Adrenal gland (tissue), 12 donors: ENCODE results near the gene DEPDC1B. TPM values are rescaled to one million over a fixed set of nuclear protein-coding genes. Genes with fewer than 3 reads are reported as not detected.
A peak's percentile ranks its signal among the peaks of the same experiment; 100 is the strongest.

Experiments used
- DNase-seq, 7 donors: peaks; one replicate each; pipeline ENCODE4 v3.0.0-alpha.2; 2019 to 2020
- H3K27ac ChIP-seq, 5 donors: fragments of 200-600 bp; sonication (generic) in 4 of 5; 1 replicate in 3 of 5; 2 replicates in 2 of 5; pipeline versions ENCODE4 v1.5.1 to v1.8.0; 2016 to 2020; ENCODE audit warnings: mild to moderate bottlenecking in 1 of 5
- H3K27me3 ChIP-seq: fragments of 200-600 bp; 2 replicates; pipeline ENCODE4 v1.8.0; 2021
- H3K36me3 ChIP-seq, 2 donors: fragments of 200-600 bp; replicated peaks in 1 of 2; 1 replicate in 1 of 2; 2 replicates in 1 of 2; pipeline versions ENCODE4 v1.5.1 to v1.8.0; 2018 to 2022
- H3K4me1 ChIP-seq, 2 donors: fragments of 200-600 bp; replicated peaks in 1 of 2; 1 replicate in 1 of 2; 2 replicates in 1 of 2; pipeline versions ENCODE4 v1.5.1 to v1.8.0; 2018 to 2021
- H3K4me3 ChIP-seq, 4 donors: fragments of 200-600 bp; sonication (generic) in 3 of 4; one replicate each; pipeline ENCODE4 v1.5.1; 2016 to 2018
- H3K9me3 ChIP-seq, 3 donors: fragments of 200-600 bp; sonication (generic) in 1 of 3; replicated peaks in 1 of 3; 1 replicate in 2 of 3; 2 replicates in 1 of 3; pipeline versions ENCODE4 v1.5.1 to v1.8.0; 2016 to 2021
- POLR2A ChIP-seq, 2 donors: fragments of 450-650 bp; IDR thresholded peaks; one replicate each; pipeline ENCODE4 v1.6.1; 2017; ENCODE audit warnings: antibody characterized with exemption in 2 of 2, mild to moderate bottlenecking in 2 of 2, moderate library complexity in 1 of 2
- WGBS, 4 donors: extraction: QIAGEN DNeasy Blood & Tissue Kit in 2 of 4; methylation state at CpG; one replicate each; pipeline versions ENCODE4 v1.1.5 to v1.1.7; 2013 to 2017; 5-methylcytosine and 5-hydroxymethylcytosine counted together
- intact Hi-C, 2 donors: fragments of 100-400 bp; cut with DNase I; formaldehyde crosslinking; loops; one replicate each; pipeline versions ENCODE4 v1.14.1 to v1.15.0; 2022 to 2023
- polyA plus RNA-seq, 3 donors: library from polyadenylated mRNA; stranded (reverse); fragments of 200-250 nt in 2 of 3; fragments of 350-450 nt in 1 of 3; fragmentation: Illumina TruSeq in 1 of 3; extraction: RNeasy Lipid Tissue Mini Kit (QIAGEN cat#74804) in 1 of 3; gene quantifications; one replicate each; pipeline ENCODE4 v1.2.3, GENCODE V29; 2013 to 2014
- total RNA-seq, 9 donors: library from RNA; depleted of rRNA in 4 of 9; stranded (reverse); fragments of >200 nt in 4 of 9; fragments of 120-200 nt in 1 of 9; fragmentation: NEBNext Ultra II Directional in 1 of 9; extraction: Animal tissue kit (Norgen Biotek cat#: 25700) in 1 of 9; gene quantifications; one replicate each; pipeline versions ENCODE4 v1.1.0 to v1.2.4, GENCODE V29; 2013 to 2023
- TF ChIP-seq, protein P1 (sequence below), 6 experiments: fragments of 450-650 bp in 4 of 6; fragments of 200-600 bp in 2 of 6; sonication (generic) in 1 of 6; IDR thresholded peaks; 1 replicate in 5 of 6; 2 replicates in 1 of 6; pipeline versions ENCODE4 v1.5.1 to v1.8.0; 2016 to 2021; ENCODE audit warnings: antibody characterized with exemption in 6 of 6, mild to moderate bottlenecking in 2 of 6, moderate library complexity in 1 of 6
- donor health status: healthy with polysubstance abuse.
- donor health status: Bipolar disorder and iron deficiency.
- donor health status: DM: yes; HTN: yes; CAD: no.
- donor health status: DM: no; HTN: no; CAD: no.
- donor health status: DM: no; HTN: no; CAD: no.
- donor health status: DM: yes; HTN: yes; CAD: no.

The DEPDC1B gene
- total and polyA plus RNA-seq, 12 donors = 0.08 to 7.0 (median 0.36) TPM; not detected in 1

DNA sequence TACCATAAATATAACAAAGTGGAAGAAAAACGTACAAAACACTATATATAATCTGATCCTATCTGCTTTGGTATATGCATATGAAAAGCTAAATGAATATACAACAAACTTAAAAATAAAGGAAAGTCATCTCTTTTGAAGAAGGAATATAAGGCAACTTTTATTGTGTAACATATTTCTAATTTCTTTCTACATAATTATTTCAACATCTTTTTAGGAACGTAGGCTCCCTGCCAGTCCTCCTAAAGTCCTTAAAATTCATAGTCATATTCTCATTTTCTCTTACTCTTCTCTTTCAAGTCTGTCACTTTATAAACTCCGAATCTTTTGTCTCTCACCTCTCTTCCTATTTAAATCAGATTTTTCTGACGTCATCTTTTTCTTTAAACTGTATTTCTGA is 9.6 kb downstream of the DEPDC1B start:
- no peaks in the 10 kb centered on the region for H3K9me3 ChIP-seq
- intact Hi-C loops = no loop called here
- no peak for DNase-seq
- WGBS, 4 donors = 80 to 87% (median 83%) methylated on average over 4 of the region's 4 CpGs
- no peak overlapping the region for H3K4me3 ChIP-seq
- H3K27ac ChIP-seq = no peak overlapping the region
- no peaks in the 10 kb centered on the region for H3K27me3 ChIP-seq
- TF ChIP-seq, protein P1, sequence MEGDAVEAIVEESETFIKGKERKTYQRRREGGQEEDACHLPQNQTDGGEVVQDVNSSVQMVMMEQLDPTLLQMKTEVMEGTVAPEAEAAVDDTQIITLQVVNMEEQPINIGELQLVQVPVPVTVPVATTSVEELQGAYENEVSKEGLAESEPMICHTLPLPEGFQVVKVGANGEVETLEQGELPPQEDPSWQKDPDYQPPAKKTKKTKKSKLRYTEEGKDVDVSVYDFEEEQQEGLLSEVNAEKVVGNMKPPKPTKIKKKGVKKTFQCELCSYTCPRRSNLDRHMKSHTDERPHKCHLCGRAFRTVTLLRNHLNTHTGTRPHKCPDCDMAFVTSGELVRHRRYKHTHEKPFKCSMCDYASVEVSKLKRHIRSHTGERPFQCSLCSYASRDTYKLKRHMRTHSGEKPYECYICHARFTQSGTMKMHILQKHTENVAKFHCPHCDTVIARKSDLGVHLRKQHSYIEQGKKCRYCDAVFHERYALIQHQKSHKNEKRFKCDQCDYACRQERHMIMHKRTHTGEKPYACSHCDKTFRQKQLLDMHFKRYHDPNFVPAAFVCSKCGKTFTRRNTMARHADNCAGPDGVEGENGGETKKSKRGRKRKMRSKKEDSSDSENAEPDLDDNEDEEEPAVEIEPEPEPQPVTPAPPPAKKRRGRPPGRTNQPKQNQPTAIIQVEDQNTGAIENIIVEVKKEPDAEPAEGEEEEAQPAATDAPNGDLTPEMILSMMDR (IDR thresholded peaks at IDR 0.05) = no peak
- TF ChIP-seq POLR2A (IDR thresholded peaks at IDR 0.05) = no peak
- no peaks in the 10 kb centered on the region for H3K4me1 ChIP-seq
- H3K36me3 ChIP-seq = no peaks in the 10 kb centered on the region

DNA sequence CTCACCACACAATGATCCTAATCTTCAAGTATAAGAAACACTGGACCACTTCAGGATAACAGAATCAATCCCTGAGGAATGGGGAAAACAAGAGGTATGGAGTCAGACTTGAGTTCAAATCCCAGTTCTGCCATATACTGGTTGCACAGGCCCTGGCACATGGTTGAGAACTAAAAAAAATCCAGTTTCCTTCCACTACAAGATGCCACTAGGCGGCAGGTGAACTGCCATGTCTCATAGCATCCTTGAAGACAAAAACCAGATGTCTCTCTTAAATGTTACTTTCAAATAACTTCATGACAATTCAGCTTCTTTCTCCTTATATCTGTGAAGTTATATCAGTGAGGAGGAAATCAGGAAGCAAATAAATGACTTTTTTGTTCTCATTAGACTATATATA is 11.0 kb downstream of the DEPDC1B start:
- TF ChIP-seq, protein P1 (IDR thresholded peaks at IDR 0.05) = no peak
- no peak for TF ChIP-seq POLR2A (IDR thresholded peaks at IDR 0.05)
- H3K27me3 ChIP-seq = no peaks in the 10 kb centered on the region
- H3K36me3 ChIP-seq = no peaks in the 10 kb centered on the region
- H3K4me1 ChIP-seq = no peaks in the 10 kb centered on the region
- no peak for DNase-seq
- no peaks in the 10 kb centered on the region for H3K9me3 ChIP-seq
- intact Hi-C loops = no loop called here
- 93 to 100% (median 100%) methylated on average over 1 of the region's 1 CpG for WGBS, 4 donors
- no peak overlapping the region for H3K27ac ChIP-seq
- no peak overlapping the region for H3K4me3 ChIP-seq

DNA sequence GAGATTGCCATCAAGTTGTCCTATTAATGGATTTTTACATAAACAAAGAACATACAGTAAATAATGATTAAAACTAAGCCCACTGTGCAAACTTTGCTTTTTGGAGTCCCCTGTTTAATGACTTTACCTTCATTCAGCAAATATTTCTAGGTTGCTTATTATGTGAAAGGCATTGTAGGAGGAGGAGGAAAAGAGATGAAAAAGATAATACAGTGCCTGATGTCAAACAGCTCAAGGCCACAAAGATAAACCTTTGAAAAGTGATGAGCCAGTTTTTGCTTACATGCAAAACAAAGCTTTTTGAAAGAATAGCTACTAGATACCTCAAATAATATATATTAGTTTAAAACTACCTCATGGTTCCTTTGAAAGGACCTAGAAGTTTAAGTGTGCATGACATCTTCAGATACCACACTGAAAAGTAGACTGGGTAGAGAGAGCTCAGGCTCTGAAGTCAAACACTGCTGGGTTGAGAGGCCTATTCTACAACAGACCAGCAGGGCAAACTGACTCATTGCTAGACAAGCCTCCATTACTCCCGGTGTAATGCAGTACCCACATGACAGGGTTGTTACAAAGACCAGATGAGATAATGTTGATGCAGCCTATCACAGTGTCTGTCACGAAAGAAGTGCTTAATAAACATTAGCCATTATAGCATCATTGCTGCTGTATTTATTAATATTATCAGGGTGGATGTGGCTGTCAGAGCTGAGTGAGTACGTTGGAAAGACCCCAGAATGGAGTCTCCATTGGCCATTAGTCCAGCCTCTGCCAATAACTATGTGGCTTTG is 11.8 kb downstream of the DEPDC1B start:
- Histone ChIP-seq H3K27ac (no peak overlapping the region), H3K27me3 (no peaks in the 10 kb centered on the region), H3K9me3 (no peaks in the 10 kb centered on the region), H3K4me3 (no peak overlapping the region), H3K36me3 (no peaks in the 10 kb centered on the region), H3K4me1 (no peaks in the 10 kb centered on the region)
- TF ChIP-seq, protein P1 (IDR thresholded peaks at IDR 0.05) = peak in 5 of 6 experiments; percentile 14 to 27 (median 16)
- no peak for TF ChIP-seq POLR2A (IDR thresholded peaks at IDR 0.05)
- DNase-seq = peak in 4 of 7 donors; percentile 14 to 37 (median 19)
- WGBS, 4 donors = 53 to 72% (median 62%) methylated on average over 3 of the region's 3 CpGs
- intact Hi-C loops = no loop called here

DNA sequence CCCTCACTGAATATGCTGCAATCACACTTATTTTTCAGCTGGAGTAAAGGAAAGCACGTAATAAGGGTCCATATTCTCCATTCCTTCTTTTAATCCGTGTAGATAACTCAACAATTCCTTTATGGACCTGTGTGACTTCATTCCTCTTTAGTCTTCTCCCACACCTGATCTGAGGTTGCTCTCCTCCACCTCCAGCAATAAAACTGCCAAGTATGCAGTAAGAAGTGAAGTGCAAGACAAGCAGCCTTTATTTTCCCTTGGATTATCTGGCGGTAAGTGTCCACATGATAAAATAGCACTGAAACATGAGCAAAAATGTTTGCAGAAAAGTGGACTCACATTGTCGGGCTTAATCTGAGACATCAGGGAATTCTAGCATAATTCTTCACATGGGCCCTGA is 13.8 kb downstream of the DEPDC1B start:
- WGBS, 4 donors = 92 to 95% (median 94%) methylated on average over 4 of the region's 4 CpGs
- Histone ChIP-seq H3K4me3 (no peak overlapping the region), H3K36me3 (no peaks in the 10 kb centered on the region), H3K9me3 (no peaks in the 10 kb centered on the region), H3K4me1 (no peaks in the 10 kb centered on the region), H3K27me3 (no peaks in the 10 kb centered on the region), H3K27ac (no peak overlapping the region)
- intact Hi-C loops = no loop called here
- TF ChIP-seq, protein P1 (IDR thresholded peaks at IDR 0.05) = no peak
- no peak for TF ChIP-seq POLR2A (IDR thresholded peaks at IDR 0.05)
- no peak for DNase-seq
